Stimulated activated CD8-positive, alpha-beta memory T cell treated with anti-CD3 and anti-CD28 coated beads, Interleukin-15, amount 100 ng/mL, for 24 hours (primary cell): ENCODE measurements around the gene ARRDC3.
"Not testable (repeated sequence)": the region's sequence is repeated elsewhere in the genome, so short reads cannot be mapped to it uniquely, and the experiment has no call there.

Experiments
- DNase-seq: peaks from one replicate; pipeline ENCODE4 v3.0.0-alpha.2; 2020; ENCODE audit warnings: low read depth

ARRDC3 gene

GRCh38 chr5:91359962-91360609, 23.0 kb downstream of the ARRDC3 start:
- DNase-seq = no peak

- DNase-seq = no peak
Measured at GRCh38 chr5:91357806-91358205, 25.3 kb downstream of the ARRDC3 start.

- no peak for DNase-seq
Measured at GRCh38 chr5:91357012-91357634, 26.0 kb downstream of the ARRDC3 start.

DNA sequence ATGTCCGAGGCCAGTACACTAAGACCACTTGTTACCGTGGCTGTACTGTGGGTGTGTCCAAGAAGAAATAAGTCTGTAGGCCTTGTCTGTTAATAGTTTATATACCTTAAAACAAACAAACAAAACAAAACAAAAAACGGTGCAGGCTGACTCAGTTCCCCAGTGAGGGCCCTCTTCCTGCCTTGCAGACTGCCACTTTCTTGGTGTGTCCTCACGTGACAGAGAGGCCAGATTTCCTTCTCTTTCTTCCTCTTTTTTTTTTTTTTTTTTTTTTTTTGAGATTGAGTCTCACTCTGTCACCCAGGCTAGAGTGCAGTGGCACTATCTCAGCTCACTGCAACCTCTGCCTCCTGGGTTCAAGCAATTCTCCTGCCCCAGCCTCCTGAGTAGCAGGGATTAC, 28.2 kb downstream of the ARRDC3 start:
- not testable (repeated sequence) for DNase-seq

- no peak for DNase-seq
Measured at GRCh38 chr5:91352831-91353695, 30.1 kb downstream of the ARRDC3 start.

DNA sequence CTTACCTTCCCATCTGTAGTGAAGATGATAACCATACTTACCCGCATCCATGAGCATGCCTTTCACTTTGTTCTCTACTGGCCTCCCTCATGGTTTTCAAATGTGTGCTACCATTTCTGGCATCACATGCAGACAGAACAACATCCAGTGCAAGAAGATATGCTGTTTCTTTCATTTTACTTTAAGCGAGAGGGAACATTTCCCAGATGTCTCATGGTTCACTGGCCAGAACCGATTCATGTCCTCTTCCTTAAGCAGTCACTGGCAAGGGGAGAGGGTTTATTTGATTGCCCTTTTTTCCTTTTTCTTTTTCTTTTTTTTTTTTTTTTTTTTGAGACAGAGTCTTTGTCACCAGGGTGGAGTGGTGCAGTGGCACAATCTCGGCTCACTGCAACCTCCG, 37.7 kb downstream of the ARRDC3 start:
- no peak for DNase-seq

DNA sequence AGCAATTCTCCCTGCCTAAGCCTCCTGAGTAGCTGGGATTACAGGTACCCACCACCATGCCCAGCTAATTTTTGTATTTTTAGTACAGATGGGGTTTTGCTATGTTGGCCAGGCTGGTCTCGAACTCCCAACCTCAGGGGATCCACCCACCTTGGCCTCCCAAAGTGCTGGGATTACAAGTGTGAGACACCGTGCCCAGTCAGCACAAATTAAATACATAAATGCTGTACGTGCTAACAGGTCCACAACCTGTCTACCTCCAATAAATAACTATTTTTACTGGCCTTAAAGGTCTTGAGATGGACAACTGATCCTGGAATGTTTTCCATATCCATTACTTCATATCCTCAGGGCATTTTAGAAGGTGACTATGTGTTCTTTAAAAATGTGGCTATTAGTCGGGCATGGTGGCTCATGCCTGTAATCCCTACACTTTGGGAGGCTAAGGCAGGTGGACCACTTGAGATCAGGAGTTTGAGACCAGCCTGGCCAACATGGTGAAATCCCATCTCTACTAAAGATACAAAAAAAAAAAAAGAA, 38.4 kb downstream of the ARRDC3 start:
- DNase-seq = not testable (repeated sequence)

- no peak for DNase-seq
Measured at GRCh38 chr5:91343916-91344315, 39.2 kb downstream of the ARRDC3 start.

DNA sequence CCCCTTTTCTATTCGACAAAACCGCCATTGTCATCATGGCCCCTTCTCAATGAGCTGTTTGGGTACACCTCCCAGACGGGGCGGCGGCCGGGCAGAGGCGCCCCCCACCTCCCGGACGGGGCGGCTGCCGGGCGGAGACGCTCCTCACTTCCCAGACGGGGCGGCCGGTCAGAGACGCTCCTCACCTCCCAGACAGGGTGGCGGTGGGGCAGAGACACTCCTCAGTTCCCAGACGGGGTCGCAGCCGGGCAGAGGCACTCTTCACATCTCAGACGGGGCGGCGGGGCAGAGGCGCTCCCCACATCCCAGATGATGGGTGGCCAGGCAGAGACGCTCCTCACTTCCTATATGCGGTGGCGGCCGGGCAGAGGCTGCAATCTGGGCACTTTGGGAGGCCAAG, 40.2 kb downstream of the ARRDC3 start:
- not testable (repeated sequence) for DNase-seq

GRCh38 chr5:91341154-91341553, 42.0 kb downstream of the ARRDC3 start:
- no peak for DNase-seq

DNA sequence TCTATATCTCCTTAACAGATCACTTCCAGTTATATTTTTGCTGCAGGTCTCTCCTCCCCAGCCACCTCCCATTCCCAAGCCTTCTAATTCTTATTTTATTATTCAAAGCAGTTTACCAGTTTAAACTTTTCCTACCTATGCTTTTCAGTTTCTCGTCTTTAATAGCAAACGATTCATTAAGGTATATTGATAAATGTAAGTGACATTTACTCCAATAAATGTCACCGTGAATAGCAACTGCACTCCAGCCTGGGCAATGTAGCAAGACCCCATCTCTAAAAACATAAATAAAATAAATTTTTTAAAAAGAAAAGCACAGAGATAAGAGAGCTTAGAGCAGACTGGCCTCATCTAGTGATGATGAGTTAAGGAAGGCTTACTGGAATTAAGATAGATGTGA, 42.6 kb downstream of the ARRDC3 start:
- no peak for DNase-seq

GRCh38 chr5:91339063-91339705, 43.9 kb downstream of the ARRDC3 start:
- DNase-seq = no peak

GRCh38 chr5:91332267-91333045, 50.7 kb downstream of the ARRDC3 start:
- DNase-seq = no peak

DNA sequence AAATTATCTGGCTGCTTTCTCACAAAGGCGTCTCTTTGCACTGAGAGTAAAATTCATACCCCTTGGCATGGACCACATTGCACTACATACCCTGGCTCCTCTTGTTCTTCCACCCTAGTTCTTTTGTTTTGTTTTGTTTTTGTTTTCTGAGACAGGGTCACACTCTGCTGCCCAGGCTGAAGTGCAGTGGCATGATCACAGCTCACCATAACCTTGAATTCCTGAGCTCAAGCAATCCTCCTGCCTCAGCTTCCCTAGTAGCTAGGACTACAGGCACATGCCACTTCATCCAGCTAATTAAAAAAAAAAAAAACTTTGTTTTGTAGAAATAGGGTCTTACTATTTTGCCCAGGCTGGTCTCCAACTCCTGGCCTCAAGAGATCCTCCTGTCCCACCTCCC, 51.4 kb downstream of the ARRDC3 start:
- DNase-seq = no peak

GRCh38 chr5:91329283-91329682, 53.8 kb downstream of the ARRDC3 start:
- no peak for DNase-seq

GRCh38 chr5:91328743-91329142, 54.4 kb downstream of the ARRDC3 start:
- no peak for DNase-seq

DNA sequence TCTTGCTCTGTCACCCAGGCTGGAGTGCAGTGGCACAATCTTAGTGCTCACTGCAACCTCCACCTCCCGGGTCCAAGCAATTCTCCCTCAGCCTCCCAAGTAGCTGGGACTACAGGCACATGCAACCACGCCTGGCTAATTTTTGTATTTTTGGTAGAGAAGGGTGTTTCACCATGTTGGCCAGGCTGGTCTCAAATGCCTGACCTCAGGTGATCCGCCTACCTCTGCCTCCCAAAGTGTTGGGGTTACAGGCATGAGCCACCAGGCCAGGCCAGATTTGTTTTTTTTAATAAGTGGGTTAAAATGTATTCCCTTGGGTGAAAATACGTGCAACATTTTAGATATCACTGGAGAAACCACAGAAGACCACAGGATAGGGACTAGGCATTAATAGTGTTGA, 60.1 kb downstream of the ARRDC3 start:
- not testable (repeated sequence) for DNase-seq

GRCh38 chr5:91319667-91320066, 63.5 kb downstream of the ARRDC3 start:
- DNase-seq = no peak

- DNase-seq = no peak
Measured at GRCh38 chr5:91318724-91319123, 64.4 kb downstream of the ARRDC3 start.
